IMR-90 (cell line): ENCODE data around the gene NDUFC2.

Experiments used
- CEBPB ChIP-seq: IDR thresholded peaks from 2 replicates; pipeline ENCODE4 v1.6.1; 2012; ENCODE audit warnings: low read depth, low read length, improper control_type of control experiment
- MXI1 ChIP-seq: IDR thresholded peaks from 2 replicates; pipeline ENCODE4 v1.6.1; 2012; ENCODE audit warnings: low read depth, mild to moderate bottlenecking, low read length, moderate library complexity, borderline replicate concordance
- POLR2A ChIP-seq: IDR thresholded peaks from 2 replicates; pipeline ENCODE4 v1.6.1; 2012; ENCODE audit warnings: mild to moderate bottlenecking, low read depth, low read length
- RCOR1 ChIP-seq: IDR thresholded peaks from 2 replicates; pipeline ENCODE4 v1.6.1; 2012; ENCODE audit warnings: mild to moderate bottlenecking, low read length, improper control_type of control experiment; ENCODE audit not compliant: insufficient replicate concordance
- RFX5 ChIP-seq: IDR thresholded peaks from 2 replicates; pipeline ENCODE4 v1.8.0; 2012; ENCODE audit warnings: low read depth, mild to moderate bottlenecking, low read length, moderate library complexity
- TF ChIP-seq, protein P1 (sequence below): conservative IDR thresholded peaks from 2 replicates; pipeline ENCODE4 v1.5.1; 2012; ENCODE audit warnings: mild to moderate bottlenecking, low read depth, low read length, improper control_type of control experiment

GRCh38 chr11:78111298-78111697 lies 31.6 kb upstream of the NDUFC2 start:
- TF ChIP-seq, protein P1, sequence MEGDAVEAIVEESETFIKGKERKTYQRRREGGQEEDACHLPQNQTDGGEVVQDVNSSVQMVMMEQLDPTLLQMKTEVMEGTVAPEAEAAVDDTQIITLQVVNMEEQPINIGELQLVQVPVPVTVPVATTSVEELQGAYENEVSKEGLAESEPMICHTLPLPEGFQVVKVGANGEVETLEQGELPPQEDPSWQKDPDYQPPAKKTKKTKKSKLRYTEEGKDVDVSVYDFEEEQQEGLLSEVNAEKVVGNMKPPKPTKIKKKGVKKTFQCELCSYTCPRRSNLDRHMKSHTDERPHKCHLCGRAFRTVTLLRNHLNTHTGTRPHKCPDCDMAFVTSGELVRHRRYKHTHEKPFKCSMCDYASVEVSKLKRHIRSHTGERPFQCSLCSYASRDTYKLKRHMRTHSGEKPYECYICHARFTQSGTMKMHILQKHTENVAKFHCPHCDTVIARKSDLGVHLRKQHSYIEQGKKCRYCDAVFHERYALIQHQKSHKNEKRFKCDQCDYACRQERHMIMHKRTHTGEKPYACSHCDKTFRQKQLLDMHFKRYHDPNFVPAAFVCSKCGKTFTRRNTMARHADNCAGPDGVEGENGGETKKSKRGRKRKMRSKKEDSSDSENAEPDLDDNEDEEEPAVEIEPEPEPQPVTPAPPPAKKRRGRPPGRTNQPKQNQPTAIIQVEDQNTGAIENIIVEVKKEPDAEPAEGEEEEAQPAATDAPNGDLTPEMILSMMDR, result no peak
- TF ChIP-seq RCOR1, result no peak
- no peak for TF ChIP-seq POLR2A
- no peak for TF ChIP-seq CEBPB
- TF ChIP-seq MXI1, result no peak
- TF ChIP-seq RFX5, result no peak
